Activated naive CD4-positive, alpha-beta T cell treated with anti-CD3 and anti-CD28 coated beads, Interleukin-2, amount 50 U/mL, for 16 hours (primary cell): Measurements from ENCODE around the gene CFAP251.

Experiments
- DNase-seq: peaks from one replicate; pipeline ENCODE4 v3.0.0-alpha.2; 2020

CFAP251 gene

DNA sequence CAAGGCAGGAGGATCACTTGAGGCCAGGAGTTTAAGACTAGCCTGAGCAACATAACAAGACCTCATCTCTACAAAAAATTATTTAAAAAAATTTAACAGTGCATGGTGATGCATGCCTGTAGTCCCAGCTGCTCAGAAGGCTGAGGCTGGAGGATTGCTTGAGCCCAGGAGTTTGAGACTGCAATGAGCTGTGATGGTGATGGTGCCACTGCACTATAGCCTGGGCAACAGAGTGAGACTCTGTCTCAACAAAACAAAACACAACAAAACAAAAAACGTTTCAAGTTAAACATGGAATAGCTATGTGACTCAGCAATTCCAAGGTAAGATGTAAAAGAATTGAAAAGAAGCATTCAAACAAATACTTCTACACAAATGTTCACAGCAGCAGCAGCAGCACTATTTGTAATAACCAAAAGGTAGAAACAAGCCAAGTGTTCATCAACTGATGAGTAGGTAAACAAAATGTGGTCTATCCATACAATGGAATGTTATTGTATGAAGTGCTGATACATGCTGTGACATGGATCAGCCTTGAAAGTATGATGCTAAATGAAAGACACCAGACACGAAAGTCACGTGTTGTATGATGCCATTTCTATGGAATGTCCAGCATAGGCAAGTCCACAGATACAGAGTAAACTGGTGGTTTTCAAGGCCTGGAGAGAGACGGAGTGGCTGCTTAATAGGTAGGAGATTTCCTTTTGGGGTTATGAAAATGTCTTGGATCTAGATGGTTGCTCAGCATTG lies 31.4 kb downstream of the CFAP251 start:
- DNase-seq: no peak

DNA sequence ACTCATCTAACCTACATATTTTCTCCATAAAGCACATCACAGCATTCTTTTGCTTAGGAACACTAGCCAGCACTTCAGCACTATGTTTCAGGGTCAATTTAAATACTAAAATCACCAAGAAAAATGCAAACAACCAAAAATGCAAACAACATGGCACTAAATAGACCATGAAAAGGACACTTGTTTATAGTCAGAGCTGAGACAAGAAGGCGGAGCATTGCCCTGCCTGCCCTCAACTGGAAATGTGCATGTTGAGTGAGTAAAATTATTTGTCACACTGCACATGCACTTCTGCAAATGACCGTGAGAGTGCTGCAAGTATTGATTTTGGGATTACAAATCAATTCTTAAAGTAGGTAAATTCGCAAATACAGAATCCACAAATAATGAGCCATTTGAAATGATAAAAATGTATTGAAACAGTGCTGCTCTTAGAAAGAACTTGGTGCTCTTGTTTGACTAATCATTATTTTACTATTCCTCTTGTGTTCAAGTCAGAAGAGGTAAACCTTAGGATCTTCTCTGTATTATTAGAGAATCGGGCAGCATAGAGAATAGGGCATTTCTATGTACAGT lies 34.8 kb downstream of the CFAP251 start:
- DNase-seq: no peak

- no peak for DNase-seq
These were observed 35.3 kb downstream of the CFAP251 start for GRCh38 chr12:121953695-121954094.

GRCh38 chr12:121955258-121956237 lies 37.2 kb downstream of the CFAP251 start:
- no peak for DNase-seq

DNA sequence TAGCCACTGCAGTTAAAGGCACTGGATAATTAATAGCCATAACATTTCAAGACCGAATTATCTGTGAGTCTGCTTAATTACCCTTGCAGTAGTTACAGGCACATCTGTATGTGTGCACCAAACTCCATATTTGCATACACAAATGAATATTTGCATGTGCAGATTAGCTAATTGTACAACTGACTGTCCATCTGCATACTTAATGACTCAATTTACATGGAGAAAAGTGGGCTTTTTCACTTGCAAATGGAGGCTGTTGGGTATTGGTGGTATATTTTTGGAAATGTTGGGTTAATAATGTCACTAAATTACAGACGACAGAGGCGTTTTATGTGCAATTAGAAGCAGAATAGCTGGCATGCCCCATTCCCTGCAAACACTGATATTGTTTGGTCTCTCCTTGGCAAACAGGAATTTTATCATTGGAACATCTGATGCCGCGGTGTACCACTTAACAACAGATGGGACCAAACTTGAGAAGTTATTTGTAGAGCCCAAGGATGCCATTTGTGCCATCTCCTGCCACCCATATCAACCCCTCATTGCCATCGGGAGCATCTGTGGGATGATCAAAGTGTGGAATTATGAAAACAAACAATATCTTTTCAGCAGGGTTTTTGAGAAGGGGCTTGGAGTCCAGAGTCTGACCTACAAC lies 39.6 kb downstream of the CFAP251 start:
- no peak for DNase-seq

DNA sequence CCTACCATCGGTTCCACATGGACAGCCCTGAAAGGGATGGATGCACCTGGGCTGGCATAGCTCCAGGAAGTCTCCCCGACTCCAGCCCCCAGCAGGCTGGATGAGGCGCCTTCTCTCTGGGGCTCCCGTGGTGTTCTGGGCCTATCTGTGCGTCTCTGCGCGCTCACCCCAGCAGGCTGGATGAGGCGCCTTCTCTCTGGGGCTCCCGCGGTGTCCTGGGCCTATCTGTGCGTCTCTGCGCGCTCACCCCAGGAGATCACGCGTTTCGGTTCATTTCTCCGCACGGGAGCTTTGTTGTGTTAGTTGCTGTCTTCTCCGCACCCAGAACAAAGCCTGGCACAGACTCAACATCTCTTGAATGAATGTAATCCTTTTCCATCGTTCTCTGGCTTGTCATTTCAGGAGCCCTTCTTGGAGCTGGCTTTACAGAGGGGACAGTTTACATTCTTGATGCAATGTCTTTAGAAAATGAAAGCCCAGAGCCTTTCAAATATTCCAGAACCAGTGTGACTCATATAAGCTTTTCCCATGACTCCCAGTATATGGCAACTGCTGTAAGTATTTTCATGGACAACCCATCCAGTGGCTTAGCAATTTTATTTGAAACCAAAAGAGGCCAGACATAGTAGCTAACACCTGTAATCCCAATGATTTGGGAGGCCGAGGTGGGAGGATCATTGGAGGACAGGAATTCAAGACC lies 40.3 kb downstream of the CFAP251 start:
- DNase-seq: no peak

GRCh38 chr12:121960541-121960940 lies 42.1 kb downstream of the CFAP251 start:
- DNase-seq: no peak

DNA sequence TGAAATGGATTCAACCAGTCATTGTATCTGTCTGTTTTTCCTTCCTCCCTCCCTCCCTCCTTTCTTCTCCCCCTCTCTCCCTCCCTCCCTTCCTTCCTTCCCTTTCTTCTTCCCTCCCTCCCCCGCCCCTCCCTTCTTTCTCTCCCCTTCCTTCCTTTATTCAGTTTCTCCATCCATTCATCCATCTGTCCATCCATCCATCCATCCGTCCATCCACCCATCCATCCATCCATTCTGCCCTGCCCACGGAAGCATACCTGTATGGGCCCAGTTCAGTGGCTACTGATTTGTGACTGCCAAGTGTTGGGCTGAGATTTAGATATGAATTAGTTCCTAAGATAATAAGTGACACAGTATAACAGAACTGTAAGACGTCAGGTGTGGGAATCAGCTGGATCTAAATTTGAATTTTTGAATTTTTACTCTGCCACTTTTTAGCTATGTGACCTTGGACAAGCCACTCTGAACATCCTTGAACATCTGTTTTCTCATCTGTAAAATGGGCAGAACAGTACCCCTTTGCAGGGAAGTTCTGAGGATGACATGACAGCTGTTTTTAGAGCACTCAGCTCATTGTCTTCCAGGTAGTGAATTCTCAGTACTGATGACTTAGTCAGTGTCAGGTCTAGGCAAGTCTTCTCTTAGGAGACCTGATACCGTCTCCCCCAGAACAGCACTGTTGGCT lies 42.9 kb downstream of the CFAP251 start:
- no peak for DNase-seq

DNA sequence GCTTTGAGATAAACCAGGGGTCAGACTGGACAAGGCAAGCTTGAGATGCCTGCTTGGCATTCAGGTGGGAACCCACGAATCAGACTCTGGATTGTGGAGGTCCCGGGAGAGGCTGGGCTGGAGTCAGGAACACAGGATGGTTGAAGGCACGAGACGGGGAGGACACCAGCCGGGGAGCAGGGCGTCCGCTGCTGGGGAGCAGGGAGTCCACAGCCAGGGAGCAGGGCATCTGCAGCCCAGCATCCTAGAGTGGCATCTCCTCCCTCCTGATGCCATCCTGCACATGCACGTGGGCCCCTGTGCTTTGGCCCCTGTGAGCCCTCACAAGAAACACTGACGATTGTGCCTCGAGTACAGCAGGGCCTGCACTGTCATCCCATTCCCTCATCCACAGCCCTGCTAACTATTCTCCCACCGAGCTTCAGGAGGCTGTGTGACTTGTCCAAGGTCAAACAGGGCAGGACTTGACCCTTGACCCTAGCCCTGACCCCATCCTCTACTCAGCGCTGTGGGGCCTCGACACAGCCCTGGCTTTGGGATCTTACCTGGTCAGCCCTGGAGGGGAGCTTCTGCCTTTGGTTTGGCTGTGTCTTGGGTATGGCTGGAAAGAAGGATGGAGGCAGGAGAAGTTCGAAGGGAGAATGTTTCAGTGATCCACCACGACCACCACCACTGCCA lies 45.1 kb downstream of the CFAP251 start:
- no peak for DNase-seq

GRCh38 chr12:121964813-121965643 lies 46.6 kb downstream of the CFAP251 start:
- no peak for DNase-seq

- DNase-seq: no peak
These were observed 48.6 kb downstream of the CFAP251 start for GRCh38 chr12:121966959-121967358.

DNA sequence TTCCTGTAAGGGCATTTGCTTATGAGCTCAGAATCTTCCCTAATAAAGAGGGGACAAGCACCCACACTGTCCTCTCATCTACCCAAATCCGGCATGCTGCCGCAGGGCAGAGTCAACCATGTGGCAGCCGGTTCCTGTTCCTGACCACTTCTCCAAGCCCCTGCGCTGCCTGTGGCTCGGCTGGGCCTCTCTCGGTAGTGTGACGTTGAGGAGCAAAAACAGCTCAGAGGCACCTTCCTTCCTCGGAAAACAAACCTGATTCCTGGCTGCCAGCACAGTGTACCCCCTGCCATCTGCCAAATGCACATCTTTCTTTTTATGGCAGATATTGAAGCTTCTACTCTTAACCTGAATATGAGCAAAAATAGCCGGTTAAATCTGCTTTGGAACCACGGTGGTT lies 50.5 kb downstream of the CFAP251 start:
- DNase-seq: no peak

GRCh38 chr12:121969726-121970125 lies 51.3 kb downstream of the CFAP251 start:
- no peak for DNase-seq

DNA sequence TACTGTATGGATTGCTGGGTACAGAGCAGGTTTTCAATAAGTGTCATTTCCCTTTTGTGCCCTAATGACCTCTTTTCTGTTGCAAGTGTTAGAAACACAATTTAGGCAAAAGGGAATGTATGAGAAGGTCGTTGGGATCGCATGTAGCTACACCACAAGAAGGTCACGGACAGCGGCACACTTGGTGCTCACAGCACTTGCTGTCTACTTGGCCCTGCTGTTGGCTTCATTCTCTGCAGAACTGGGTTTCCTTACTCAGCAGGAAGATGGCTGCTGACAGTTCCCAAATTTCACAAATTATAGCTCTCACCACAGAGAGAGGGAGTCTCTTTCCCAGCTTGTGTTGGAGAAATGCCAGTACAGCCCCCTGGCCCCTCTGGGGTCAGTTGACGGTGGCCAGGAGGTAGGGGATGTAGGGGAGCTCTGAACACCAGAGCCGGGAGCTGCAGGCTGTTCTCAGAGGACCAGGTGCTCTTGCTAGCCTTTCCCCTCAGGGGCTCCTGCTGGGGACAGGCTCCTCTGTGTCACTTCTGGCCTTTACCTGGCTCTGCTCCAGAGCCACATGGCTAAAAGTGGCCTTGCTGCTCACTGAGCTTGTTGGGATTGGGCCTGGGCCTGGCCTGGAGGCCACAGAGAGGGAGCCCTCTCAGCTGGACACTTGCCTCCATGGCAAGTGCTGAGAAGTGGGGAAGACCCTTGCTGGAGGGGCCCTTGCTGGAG lies 52.3 kb downstream of the CFAP251 start:
- no peak for DNase-seq

DNA sequence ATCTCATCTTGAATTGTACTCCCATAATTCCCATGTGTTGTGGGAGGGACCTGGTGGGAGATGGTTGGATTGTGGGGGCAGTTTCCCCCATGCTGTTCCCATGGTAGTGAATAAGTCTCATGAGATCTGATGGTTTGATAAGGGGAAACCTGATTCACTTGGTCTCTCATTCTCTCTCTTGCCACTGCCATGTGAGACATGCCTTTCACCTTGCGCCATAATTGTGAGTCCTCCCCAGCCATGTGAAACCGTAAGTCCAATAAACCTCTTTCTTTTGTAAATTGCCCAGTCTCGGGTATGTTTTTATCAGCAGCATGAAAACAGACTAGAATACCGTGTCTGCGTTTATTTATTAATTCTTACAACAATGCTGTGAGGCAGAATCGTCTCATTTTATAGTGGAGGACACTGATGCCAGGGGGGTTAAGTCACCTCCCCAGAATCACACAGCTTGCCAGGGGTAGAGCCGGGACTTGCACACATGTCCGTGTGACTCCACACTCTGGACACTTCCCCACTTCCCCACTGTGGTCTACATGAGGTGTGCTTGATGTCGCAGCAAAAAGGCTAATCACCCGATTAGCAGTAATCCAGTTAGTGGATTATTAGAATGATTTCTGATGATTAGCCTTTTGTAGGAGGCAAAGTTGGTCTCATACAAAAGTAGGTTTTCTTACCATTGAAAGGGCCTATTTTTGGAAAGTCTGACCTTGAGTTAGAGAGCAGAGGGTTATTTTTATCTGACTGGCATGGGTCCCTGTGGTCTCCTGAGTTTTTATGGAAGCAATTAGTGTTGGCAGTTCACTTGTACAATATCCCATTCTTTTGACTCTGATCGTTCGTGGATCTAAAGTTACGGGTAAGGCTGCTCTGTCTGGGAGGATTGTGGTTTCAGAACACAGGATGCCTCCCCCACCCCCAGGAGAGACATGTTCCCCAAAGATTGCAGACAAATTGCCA lies 55.9 kb downstream of the CFAP251 start:
- DNase-seq: no peak

DNA sequence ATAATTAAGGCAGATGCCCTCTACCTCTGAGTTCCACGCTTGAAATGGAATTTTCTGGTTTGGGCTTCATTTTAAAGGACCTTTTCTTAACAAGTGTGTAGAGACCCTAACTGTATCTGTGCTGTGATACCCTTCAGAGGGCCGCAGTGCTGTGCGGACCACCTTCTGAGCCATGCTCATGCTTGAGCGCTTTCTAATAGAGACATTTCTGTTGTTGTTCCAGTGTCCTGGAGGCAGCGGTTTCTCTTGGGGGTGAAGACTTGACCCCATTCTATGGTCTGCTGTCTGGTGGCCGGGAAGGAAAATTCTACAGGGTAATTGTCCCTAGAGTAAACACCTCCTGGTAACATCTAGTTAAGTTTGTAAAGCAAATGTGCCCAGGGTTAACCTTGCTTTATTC lies 56.6 kb downstream of the CFAP251 start:
- no peak for DNase-seq

GRCh38 chr12:121976950-121977349 lies 58.6 kb downstream of the CFAP251 start:
- DNase-seq: no peak

DNA sequence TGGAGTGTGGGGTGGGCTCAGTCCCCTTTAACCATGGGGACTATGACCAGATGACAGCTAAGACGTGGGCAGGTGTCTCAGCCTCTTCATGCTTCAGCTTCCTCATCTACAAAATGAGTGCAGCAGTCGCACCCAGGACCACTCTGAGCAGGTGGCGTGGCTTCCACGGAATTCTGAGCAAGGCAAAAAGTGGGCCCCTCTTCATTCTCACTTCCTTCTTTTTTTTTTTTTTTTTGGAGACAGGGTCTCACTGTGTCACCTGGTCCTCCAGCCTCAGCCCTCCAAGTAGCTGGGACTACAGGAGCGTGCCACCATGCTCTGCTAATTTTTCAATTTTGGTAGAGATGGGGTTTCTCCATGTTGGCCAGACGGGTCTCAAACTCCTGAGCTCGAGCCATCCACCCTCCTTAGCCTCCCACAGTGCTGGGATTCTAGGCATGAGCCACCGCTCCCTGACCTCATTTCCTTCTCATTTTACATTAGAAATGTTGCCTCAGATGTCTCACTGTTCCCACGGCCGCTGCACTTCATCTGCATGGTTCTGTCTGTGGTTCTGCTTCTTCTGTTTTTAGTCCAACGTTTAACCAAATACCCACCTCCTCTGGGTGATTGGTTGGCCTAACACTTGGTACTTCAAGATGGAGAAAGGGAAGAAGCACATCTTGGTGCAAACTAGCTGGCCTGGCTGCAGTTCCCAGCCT lies 61.9 kb downstream of the CFAP251 start:
- no peak for DNase-seq
